Measurements from ENCODE around the gene LEFTY1.
A peak's percentile ranks its signal among the peaks of the same experiment; 100 is the strongest.

The LEFTY1 gene

GRCh38 chr1:225868631-225869330, 20.2 kb downstream of the LEFTY1 start:
- DNase-seq: no peak

GRCh38 chr1:225866981-225867380, 22.0 kb downstream of the LEFTY1 start:
- DNase-seq: no peak

GRCh38 chr1:225866061-225866837, 22.7 kb downstream of the LEFTY1 start:
- DNase-seq: no peak

DNA sequence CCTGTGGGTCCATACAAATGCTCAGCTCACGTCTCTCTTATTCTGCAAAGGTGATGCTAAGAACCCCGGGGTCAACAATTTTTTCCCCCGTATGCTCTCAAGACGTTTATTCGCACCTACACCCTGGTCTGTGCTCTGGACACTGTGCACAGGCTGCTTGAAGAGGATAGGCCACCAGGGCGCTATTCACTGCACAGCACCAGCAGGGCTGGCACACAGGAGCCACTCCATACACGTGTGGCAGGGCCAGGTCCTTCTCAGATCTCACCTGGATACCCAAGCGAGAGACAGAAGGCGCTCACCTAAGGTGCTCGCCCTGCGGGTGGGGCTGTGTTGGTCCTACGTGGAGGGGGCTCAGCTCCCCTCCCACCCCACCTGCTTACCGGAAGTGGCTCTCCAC, 23.4 kb downstream of the LEFTY1 start:
- no peak for DNase-seq

DNA sequence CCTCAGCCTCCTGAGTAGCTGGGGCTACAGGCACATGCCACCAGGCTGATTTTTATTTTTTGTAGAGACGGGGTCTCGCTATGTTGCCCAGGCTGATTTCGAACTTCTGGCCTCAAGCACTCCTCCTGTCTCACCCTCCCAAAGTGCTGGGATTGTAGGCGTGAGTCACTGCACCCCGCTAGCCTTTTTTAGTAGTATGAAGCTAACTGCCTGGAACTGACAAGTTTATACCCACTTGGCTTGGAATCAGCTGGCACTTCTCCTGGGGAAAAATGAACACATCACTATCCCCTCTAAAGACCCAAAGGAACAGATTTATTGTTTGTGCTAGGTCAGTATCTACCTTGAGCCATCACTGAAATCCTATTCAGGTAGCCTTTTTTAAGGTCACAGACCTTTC, 25.8 kb downstream of the LEFTY1 start:
- no peak for DNase-seq

- DNase-seq: no peak
Observed at GRCh38 chr1:225862581-225862950, 26.4 kb downstream of the LEFTY1 start.

DNA sequence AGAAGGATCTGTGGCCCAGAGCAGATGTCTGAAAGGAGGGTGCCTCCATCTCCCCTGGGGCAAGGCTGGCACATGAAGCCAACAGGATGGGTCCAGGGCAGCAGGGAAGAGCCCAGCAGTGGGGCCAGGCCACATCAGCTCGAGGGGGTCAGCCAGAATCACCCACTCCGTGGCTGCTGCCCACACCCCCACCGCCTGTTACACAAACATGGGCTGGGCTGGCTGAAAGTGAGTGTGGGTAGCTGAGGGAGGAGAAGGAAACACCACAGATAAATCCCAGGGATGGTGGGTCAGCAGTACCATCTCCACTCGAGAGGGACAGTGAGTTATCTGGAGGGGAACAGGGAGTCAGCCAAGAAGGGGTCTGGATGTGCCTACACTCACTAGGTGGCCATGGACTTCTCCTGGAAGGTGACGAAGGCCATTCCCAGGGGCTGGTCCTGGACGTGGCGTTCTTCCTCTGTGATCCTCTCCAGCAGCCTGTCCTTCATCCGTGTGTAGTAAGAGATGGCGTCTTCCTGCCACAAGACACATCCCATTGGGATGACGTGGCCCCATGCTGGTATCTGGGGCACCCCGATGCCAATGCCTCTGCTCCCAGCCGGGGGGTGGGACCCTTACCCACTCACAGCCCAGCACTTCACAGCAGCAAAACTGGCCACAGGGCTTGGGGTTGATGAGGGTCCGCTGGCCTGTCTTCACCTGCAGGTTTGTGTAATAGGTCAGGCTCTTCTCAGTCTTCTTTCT, 26.9 kb downstream of the LEFTY1 start:
- DNase-seq: no peak

- no peak for DNase-seq
Observed at GRCh38 chr1:225860876-225861441, 28.0 kb downstream of the LEFTY1 start.

- DNase-seq: no peak
Observed at GRCh38 chr1:225860107-225860506, 28.8 kb downstream of the LEFTY1 start.

DNA sequence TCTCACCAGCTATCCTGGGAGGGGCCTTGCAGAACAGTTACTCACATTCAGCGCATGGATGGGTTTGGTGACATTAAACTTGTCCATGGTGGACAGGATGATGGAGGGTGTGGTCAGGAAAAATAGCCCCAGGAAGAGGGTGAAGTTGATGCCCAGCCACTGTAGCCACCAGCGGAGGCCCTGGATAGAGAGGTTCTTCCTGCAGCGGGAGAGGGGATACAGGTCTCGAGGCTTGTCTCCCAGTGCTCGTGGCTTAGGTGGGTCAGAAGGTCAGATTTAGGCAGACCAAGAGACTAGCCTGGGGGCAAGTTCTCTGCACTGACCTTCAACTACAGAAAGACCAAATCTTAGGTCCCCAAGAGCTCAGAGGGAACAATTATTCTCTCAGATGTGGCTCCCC, 29.8 kb downstream of the LEFTY1 start:
- DNase-seq: no peak

DNA sequence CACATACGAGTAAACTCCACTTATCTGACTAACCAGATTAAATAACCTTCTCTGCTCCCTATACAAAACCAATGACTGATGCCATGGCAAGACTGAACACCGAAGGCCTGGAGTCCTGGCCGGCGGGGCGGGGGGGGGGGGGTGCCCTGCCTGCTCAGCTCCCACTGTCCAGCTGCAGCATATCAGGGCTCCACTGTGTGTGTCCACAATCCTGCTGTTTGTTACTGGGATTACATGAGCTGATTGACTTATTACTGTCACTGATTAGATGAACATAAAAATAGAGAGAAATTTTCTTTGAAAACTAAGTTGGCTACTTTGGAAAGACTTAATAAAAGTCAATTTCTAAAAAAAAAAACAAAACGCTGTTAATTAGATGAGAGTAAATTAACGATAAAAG, 31.7 kb downstream of the LEFTY1 start:
- no peak for DNase-seq

GRCh38 chr1:225855503-225856300, 33.2 kb downstream of the LEFTY1 start:
- no peak for DNase-seq

- DNase-seq: no peak
Observed at GRCh38 chr1:225853441-225853840, 35.5 kb downstream of the LEFTY1 start.

GRCh38 chr1:225852413-225853124, 36.4 kb downstream of the LEFTY1 start:
- DNase-seq: no peak

- DNase-seq: no peak
Observed at GRCh38 chr1:225851805-225852204, 37.1 kb downstream of the LEFTY1 start.

DNA sequence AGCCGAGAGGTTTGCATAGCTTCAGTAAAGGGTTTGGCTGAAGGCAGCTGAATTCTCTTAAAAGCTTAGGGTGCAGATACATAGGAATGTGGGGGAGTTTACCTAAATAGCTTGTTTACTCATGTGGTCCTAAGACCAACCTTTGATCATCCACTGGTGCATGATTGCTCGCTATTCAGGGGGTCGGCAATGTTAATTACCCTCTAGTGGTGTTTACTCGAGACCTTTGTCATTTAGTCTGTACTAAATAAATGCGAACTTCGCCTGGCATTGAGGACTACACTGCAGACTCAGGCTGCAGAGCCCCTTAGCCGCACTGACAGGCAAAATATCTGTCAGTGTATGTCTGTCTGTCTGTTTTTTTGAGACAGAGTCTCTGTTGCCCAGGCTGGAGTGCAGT, 38.6 kb downstream of the LEFTY1 start:
- DNase-seq: no peak

- no peak for DNase-seq
Observed at GRCh38 chr1:225849925-225850324, 39.0 kb downstream of the LEFTY1 start.

GRCh38 chr1:225848030-225848955, 40.7 kb downstream of the LEFTY1 start:
- peak; percentile 86 for DNase-seq

- no peak for DNase-seq
Observed at GRCh38 chr1:225847610-225848009, 41.3 kb downstream of the LEFTY1 start.

Data from NCI-H1694 (cell line).